ENCODE measurements around the gene CACNG8.

CACNG8 gene

GRCh38 chr19:53966931-53967330 is 4.2 kb downstream of the CACNG8 start:
- Histone ChIP-seq H3K9me3 (ENCODE audit: control insufficient read depth, insufficient read depth, low read depth, low read length) (no peaks in the 10 kb centered on the region), H3K36me3 (ENCODE audit: control insufficient read depth in 2 of 2, insufficient read depth in 1 of 2, low read length in 2 of 2) (peaks cover 0 to 16% of the 10 kb centered on the region in 2 experiments; a peak in 1 of 3 replicates), H3K27ac (ENCODE audit: extremely low read depth, low read depth, low read length) (no peak overlapping the region), H3K4me3 (ENCODE audit: low read depth, low read length) (no peak overlapping the region), H3K4me1 (ENCODE audit: control insufficient read depth, insufficient read depth, low read length) (no peaks in the 10 kb centered on the region)
- ChIA-PET POLR2A (no interaction called here), CTCF (interaction anchor here (0.6 to 0.8 kb wide), 3 partner anchors 41 to 63 kb away, joined by 3 to 4 read pairs (median 3); no protein-coding TSS in a partner anchor)
- no peak for TF ChIP-seq ZNF26 (tag by site-specific recombination; IDR thresholded peaks at IDR 0.05)
- TF ChIP-seq SCRT1 (tag by site-specific recombination; IDR thresholded peaks at IDR 0.05; ENCODE audit: borderline replicate concordance), result no peak
- no peak for TF ChIP-seq ZNF664 (tag by site-specific recombination; IDR thresholded peaks at IDR 0.05)
- no peak for TF ChIP-seq ZNF677 (tag by site-specific recombination; IDR thresholded peaks at IDR 0.05)
- no peak for TF ChIP-seq ZNF624 (tag by site-specific recombination; IDR thresholded peaks at IDR 0.05)
- no peak for TF ChIP-seq BCL6B (tag by site-specific recombination; IDR thresholded peaks at IDR 0.05)
- no peak for TF ChIP-seq REPIN1 (tag by site-specific recombination; IDR thresholded peaks at IDR 0.05; ENCODE audit: low read depth)
- no peak for TF ChIP-seq ZNF174 (tag by site-specific recombination; IDR thresholded peaks at IDR 0.05)
- TF ChIP-seq SETDB1 (IDR thresholded peaks at IDR 0.05; ENCODE audit: insufficient read length, low read length), result no peak
- TF ChIP-seq ZNF571 (tag by site-specific recombination; IDR thresholded peaks at IDR 0.05), result no peak
- TF ChIP-seq IKZF3 (tag by site-specific recombination; IDR thresholded peaks at IDR 0.05), result no peak
- TF ChIP-seq PBX3 (CRISPR knock-in tag; IDR thresholded peaks at IDR 0.05), result no peak
- no peak for TF ChIP-seq KLF16 (tag by site-specific recombination; IDR thresholded peaks at IDR 0.05)

- Histone ChIP-seq H3K27ac (ENCODE audit: extremely low read depth, low read depth, low read length) (no peak overlapping the region), H3K4me1 (ENCODE audit: control insufficient read depth, insufficient read depth, low read length) (no peaks in the 10 kb centered on the region), H3K9me3 (ENCODE audit: control insufficient read depth, insufficient read depth, low read depth, low read length) (no peaks in the 10 kb centered on the region), H3K36me3 (ENCODE audit: control insufficient read depth in 2 of 2, insufficient read depth in 1 of 2, low read length in 2 of 2) (peaks cover 0 to 19% of the 10 kb centered on the region in 2 experiments; a peak in 1 of 3 replicates), H3K4me3 (ENCODE audit: low read depth, low read length) (no peak overlapping the region)
- CTCF ChIA-PET, result interaction anchor here (0.5 to 0.6 kb wide), 3 partner anchors 56 to 1198 kb away, joined by 3 to 8 read pairs (median 3); no protein-coding TSS in a partner anchor
- POLR2A ChIA-PET, result interaction anchor here (1.0 kb wide), 1 partner anchor 9 kb away, joined by 3 read pairs; no protein-coding TSS in a partner anchor
- TF ChIP-seq HIC1 (tag by site-specific recombination; IDR thresholded peaks at IDR 0.05), result no peak
- no peak for TF ChIP-seq ZNF510 (tag by site-specific recombination; IDR thresholded peaks at IDR 0.05; ENCODE audit: insufficient replicate concordance)
- no peak for TF ChIP-seq ZNF639 (tag by site-specific recombination; IDR thresholded peaks at IDR 0.05)
- TF ChIP-seq ZNF692 (tag by site-specific recombination; IDR thresholded peaks at IDR 0.05), result no peak
- TF ChIP-seq ZBTB8A (tag by site-specific recombination; IDR thresholded peaks at IDR 0.05), result no peak
- TF ChIP-seq SCRT1 (tag by site-specific recombination; IDR thresholded peaks at IDR 0.05; ENCODE audit: borderline replicate concordance), result no peak
- TF ChIP-seq SP3 (tag by site-specific recombination; IDR thresholded peaks at IDR 0.05), result no peak
- TF ChIP-seq INSM2 (tag by site-specific recombination; IDR thresholded peaks at IDR 0.05), result no peak
- no peak for TF ChIP-seq ZSCAN18 (tag by site-specific recombination; IDR thresholded peaks at IDR 0.05)
- no peak for TF ChIP-seq ZNF391 (tag by site-specific recombination; IDR thresholded peaks at IDR 0.05; ENCODE audit: borderline replicate concordance, low read depth)
Measured at GRCh38 chr19:53969366-53969765, 6.6 kb downstream of the CACNG8 start.

Data from HEK293 (cell line).